ENCODE measurements around the gene PTPRR. TPM values are rescaled to one million over a fixed set of nuclear protein-coding genes. Genes with fewer than 3 reads are reported as not detected.

PTPRR gene
- polyA plus RNA-seq, 1 of the 3 experiments (the other 2 are of a cell fraction) = 1.4 TPM

DNA sequence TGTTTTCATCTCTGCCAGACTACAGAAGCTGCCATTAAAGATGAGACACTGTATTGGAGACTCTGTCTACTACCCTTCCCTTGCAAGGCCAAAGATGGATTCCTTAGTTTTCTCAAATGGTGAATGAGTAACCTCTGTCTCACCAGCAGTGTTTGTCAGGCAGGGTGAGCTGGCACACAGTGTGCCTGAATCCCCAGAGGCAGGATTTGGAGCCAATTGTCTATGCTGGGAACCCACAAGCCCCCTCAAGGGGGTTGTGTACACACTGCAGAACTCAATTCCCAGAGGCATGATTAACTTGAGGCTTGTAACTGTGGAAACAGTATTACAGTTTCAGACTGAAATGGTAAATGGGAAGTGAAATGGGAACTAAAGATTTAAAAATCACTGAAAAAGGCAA is 146.5 kb downstream of the PTPRR start:
- Histone ChIP-seq H3K79me2 (ENCODE audit: insufficient read depth) (no peaks in the 10 kb centered on the region), H3K9me2 (no peaks in the 10 kb centered on the region), H3K27ac (ENCODE audit: low read depth in 2 of 2, low read length in 1 of 2) (no peak overlapping the region; a peak in 1 of 4 replicates), H3K9ac (no peak overlapping the region), H3K9me3 (no peaks in the 10 kb centered on the region), H3K4me1 (ENCODE audit: control insufficient read depth in 1 of 2, insufficient read depth in 2 of 2, low read depth in 1 of 2, low read length in 1 of 2) (peaks cover 0 to 3% of the 10 kb centered on the region in 2 experiments; a peak in 2 of 4 replicates), H3F3A (replicated peaks; ENCODE audit: insufficient read depth) (no peaks in the 10 kb centered on the region), H3K4me2 (no peak overlapping the region), H3K36me3 (replicated peaks in 1 of 2; ENCODE audit: control insufficient read depth in 1 of 2, insufficient read depth in 2 of 2, low read length in 1 of 2) (no peaks in the 10 kb centered on the region), H3K27me3 (ENCODE audit: insufficient read depth) (no peaks in the 10 kb centered on the region), H2AFZ (ENCODE audit: low read depth) (no peak overlapping the region; the same call in 1 of the 2 replicates), H3K4me3 (ENCODE audit: low read depth in 2 of 2, low read length in 1 of 2) (no peak overlapping the region), H4K20me1 (ENCODE audit: insufficient read depth) (no peaks in the 10 kb centered on the region)
- CTCF ChIA-PET = interaction anchor here (0.7 kb wide), 1 partner anchor 41 kb away, joined by 4 read pairs; no protein-coding TSS in a partner anchor
- POLR2A ChIA-PET = no interaction called here
- DNase-seq = no peak
- TF ChIP-seq FOXM1 (IDR thresholded peaks at IDR 0.05; ENCODE audit: low read depth) = no peak
- no peak for TF ChIP-seq RFX5 (IDR thresholded peaks at IDR 0.05; ENCODE audit: low read length)

DNA sequence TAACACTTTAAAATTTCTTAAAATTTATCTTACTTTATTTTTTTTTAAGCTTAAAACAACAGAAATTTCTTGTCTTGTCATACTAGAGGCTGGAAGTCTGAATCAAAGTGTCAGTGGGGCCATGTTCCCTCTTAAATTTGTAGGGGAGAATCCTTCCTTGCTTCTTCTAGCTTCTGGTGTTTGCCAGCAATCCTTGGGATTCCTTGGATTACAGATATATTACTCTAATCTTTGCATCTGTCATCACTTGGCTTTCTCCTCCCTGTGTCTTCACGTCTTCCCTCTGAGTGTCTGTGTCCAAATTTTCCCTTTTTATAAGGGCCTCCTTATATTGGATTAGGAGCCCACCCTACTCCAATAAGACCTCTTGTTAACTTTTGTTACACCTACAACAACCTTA is 147.7 kb downstream of the PTPRR start:
- no peaks in the 10 kb centered on the region for H3K27me3 ChIP-seq (ENCODE audit: insufficient read depth)
- H3K4me3 ChIP-seq (ENCODE audit: low read depth in 2 of 2, low read length in 1 of 2) = no peak overlapping the region
- H2AFZ ChIP-seq (ENCODE audit: low read depth) = no peak overlapping the region
- DNase-seq = no peak
- no peaks in the 10 kb centered on the region for H3K9me3 ChIP-seq
- H3K27ac ChIP-seq (ENCODE audit: low read depth in 2 of 2, low read length in 1 of 2) = no peak overlapping the region
- no peak for TF ChIP-seq GATA2 (CRISPR knock-in tag; IDR thresholded peaks at IDR 0.05)
- no peak for TF ChIP-seq FOXJ3 (CRISPR knock-in tag; IDR thresholded peaks at IDR 0.05)
- no peak for TF ChIP-seq EP300 (IDR thresholded peaks at IDR 0.05; ENCODE audit: borderline replicate concordance in 1 of 2, low read depth in 1 of 2, low read length in 1 of 2)
- no peak for TF ChIP-seq FOXM1 (IDR thresholded peaks at IDR 0.05; ENCODE audit: low read depth)
- TF ChIP-seq JUND (IDR thresholded peaks at IDR 0.05) = no peak
- TF ChIP-seq, protein P1, sequence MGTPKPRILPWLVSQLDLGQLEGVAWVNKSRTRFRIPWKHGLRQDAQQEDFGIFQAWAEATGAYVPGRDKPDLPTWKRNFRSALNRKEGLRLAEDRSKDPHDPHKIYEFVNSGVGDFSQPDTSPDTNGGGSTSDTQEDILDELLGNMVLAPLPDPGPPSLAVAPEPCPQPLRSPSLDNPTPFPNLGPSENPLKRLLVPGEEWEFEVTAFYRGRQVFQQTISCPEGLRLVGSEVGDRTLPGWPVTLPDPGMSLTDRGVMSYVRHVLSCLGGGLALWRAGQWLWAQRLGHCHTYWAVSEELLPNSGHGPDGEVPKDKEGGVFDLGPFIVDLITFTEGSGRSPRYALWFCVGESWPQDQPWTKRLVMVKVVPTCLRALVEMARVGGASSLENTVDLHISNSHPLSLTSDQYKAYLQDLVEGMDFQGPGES (IDR thresholded peaks at IDR 0.05; ENCODE audit: low read depth, low read length) = no peak
- no peak for TF ChIP-seq RXRA (IDR thresholded peaks at IDR 0.05; ENCODE audit: borderline replicate concordance, low read depth)
- H3K4me1 ChIP-seq (ENCODE audit: control insufficient read depth in 1 of 2, insufficient read depth in 2 of 2, low read depth in 1 of 2, low read length in 1 of 2) = peaks cover 0 to 3% of the 10 kb centered on the region in 2 experiments; a peak in 2 of 4 replicates
- ChIA-PET POLR2A (no interaction called here), CTCF (interaction anchor here (1.0 kb wide), 1 partner anchor 10 kb away, joined by 3 read pairs; no protein-coding TSS in a partner anchor)
- no peak overlapping the region for H3K9ac ChIP-seq
- no peaks in the 10 kb centered on the region for H3F3A ChIP-seq (replicated peaks; ENCODE audit: insufficient read depth)
- no peak overlapping the region for H3K4me2 ChIP-seq
- no peaks in the 10 kb centered on the region for H3K36me3 ChIP-seq (replicated peaks in 1 of 2; ENCODE audit: control insufficient read depth in 1 of 2, insufficient read depth in 2 of 2, low read length in 1 of 2)
- WGBS (ENCODE audit: low lambda C conversion rate) = 5% methylated on average over 1 of the region's 1 CpG
- no peaks in the 10 kb centered on the region for H3K79me2 ChIP-seq (ENCODE audit: insufficient read depth)
- no peaks in the 10 kb centered on the region for H3K9me2 ChIP-seq
- H4K20me1 ChIP-seq (ENCODE audit: insufficient read depth) = no peaks in the 10 kb centered on the region

DNA sequence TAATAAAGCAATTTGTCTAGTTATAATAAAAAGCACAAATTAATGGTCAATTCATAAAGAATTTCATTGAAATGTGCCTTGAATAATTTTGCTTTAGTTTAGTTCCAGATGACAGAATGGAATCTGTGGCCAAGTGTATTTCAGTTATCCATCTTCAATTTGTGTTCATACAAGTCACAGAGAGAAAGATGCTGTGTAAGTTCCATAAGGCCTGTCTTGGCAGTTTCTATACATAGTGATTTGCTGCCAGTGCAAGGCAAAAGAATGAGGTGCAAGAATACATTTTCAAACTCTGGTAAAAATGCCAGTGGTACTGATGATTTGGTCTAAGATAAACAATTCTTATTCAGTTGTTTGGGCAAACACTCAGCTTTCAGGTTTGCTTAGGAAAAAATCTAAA is 149.0 kb downstream of the PTPRR start:
- no peaks in the 10 kb centered on the region for H3K9me2 ChIP-seq
- H3K4me2 ChIP-seq = no peak overlapping the region
- H3K36me3 ChIP-seq (replicated peaks in 1 of 2; ENCODE audit: control insufficient read depth in 1 of 2, insufficient read depth in 2 of 2, low read length in 1 of 2) = no peaks in the 10 kb centered on the region
- H3K27me3 ChIP-seq (ENCODE audit: insufficient read depth) = no peaks in the 10 kb centered on the region
- peaks cover 0 to 3% of the 10 kb centered on the region in 2 experiments; a peak in 2 of 4 replicates for H3K4me1 ChIP-seq (ENCODE audit: control insufficient read depth in 1 of 2, insufficient read depth in 2 of 2, low read depth in 1 of 2, low read length in 1 of 2)
- no peak overlapping the region for H3K4me3 ChIP-seq (ENCODE audit: low read depth in 2 of 2, low read length in 1 of 2)
- H3K9me3 ChIP-seq = no peaks in the 10 kb centered on the region
- no peak overlapping the region for H2AFZ ChIP-seq (ENCODE audit: low read depth)
- no peak overlapping the region for H3K27ac ChIP-seq (ENCODE audit: low read depth in 2 of 2, low read length in 1 of 2)
- POLR2A ChIA-PET = no interaction called here
- TF ChIP-seq RFX5 (IDR thresholded peaks at IDR 0.05; ENCODE audit: low read length) (no peak), RCOR1 (IDR thresholded peaks at IDR 0.05; ENCODE audit: low read length) (no peak), GABPA (IDR thresholded peaks at IDR 0.05; ENCODE audit: low read depth) (no peak), EP300 (IDR thresholded peaks at IDR 0.05; ENCODE audit: borderline replicate concordance in 1 of 2, low read depth in 1 of 2, low read length in 1 of 2) (no peak), TAF1 (IDR thresholded peaks at IDR 0.05; ENCODE audit: borderline replicate concordance, low read depth, low read length) (no peak), TCF12 (IDR thresholded peaks at IDR 0.05) (no peak), YY1 (IDR thresholded peaks at IDR 0.05; ENCODE audit: low read depth) (no peak), MXI1 (IDR thresholded peaks at IDR 0.05; ENCODE audit: low read depth, low read length) (no peak), NRF1 (IDR thresholded peaks at IDR 0.05; ENCODE audit: low read depth, low read length) (no peak), FOSL2 (IDR thresholded peaks at IDR 0.05; ENCODE audit: borderline replicate concordance, low read depth) (no peak)
- TF ChIP-seq, protein P2, sequence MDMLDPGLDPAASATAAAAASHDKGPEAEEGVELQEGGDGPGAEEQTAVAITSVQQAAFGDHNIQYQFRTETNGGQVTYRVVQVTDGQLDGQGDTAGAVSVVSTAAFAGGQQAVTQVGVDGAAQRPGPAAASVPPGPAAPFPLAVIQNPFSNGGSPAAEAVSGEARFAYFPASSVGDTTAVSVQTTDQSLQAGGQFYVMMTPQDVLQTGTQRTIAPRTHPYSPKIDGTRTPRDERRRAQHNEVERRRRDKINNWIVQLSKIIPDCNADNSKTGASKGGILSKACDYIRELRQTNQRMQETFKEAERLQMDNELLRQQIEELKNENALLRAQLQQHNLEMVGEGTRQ (IDR thresholded peaks at IDR 0.05; ENCODE audit: borderline replicate concordance, low read depth, low read length) = no peak
- TF ChIP-seq, protein P3, sequence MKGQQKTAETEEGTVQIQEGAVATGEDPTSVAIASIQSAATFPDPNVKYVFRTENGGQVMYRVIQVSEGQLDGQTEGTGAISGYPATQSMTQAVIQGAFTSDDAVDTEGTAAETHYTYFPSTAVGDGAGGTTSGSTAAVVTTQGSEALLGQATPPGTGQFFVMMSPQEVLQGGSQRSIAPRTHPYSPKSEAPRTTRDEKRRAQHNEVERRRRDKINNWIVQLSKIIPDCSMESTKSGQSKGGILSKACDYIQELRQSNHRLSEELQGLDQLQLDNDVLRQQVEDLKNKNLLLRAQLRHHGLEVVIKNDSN (IDR thresholded peaks at IDR 0.05; ENCODE audit: borderline replicate concordance, low read depth) = no peak
- H4K20me1 ChIP-seq (ENCODE audit: insufficient read depth) = no peaks in the 10 kb centered on the region
- no peaks in the 10 kb centered on the region for H3K79me2 ChIP-seq (ENCODE audit: insufficient read depth)
- no peaks in the 10 kb centered on the region for H3F3A ChIP-seq (replicated peaks; ENCODE audit: insufficient read depth)
- no peak overlapping the region for H3K9ac ChIP-seq
- no peak for DNase-seq
- CTCF ChIA-PET = no interaction called here
